Stomach (tissue), 4 donors: ENCODE results near the gene USP19.

Experiments
- EP300 ChIP-seq: sonication (generic); formaldehyde crosslinking; IDR thresholded peaks from one replicate; pipeline ENCODE4 v1.6.1; 2017; ENCODE audit warnings: antibody characterized with exemption
- POLR2A ChIP-seq, 4 donors: fragments of 450-650 bp; IDR thresholded peaks; one replicate each; pipeline ENCODE4 v1.6.1; 2016; ENCODE audit warnings: antibody characterized with exemption in 4 of 4, control low read depth in 2 of 4, mild to moderate bottlenecking in 1 of 4, moderate library complexity in 1 of 4
- POLR2AphosphoS5 ChIP-seq, 3 donors: sonication (generic); formaldehyde crosslinking; IDR thresholded peaks; one replicate each; pipeline ENCODE4 v1.6.1; 2016; ENCODE audit warnings: antibody characterized with exemption in 3 of 3
- TF ChIP-seq, protein P1 (sequence below), 7 experiments: fragments of 450-650 bp in 4 of 7; fragments of 200-600 bp in 3 of 7; sonication (generic) in 3 of 7; IDR thresholded peaks; one replicate each; pipeline ENCODE4 v1.5.1; 2016 to 2019; ENCODE audit warnings: antibody characterized with exemption in 7 of 7, control low read depth in 2 of 7, mild to moderate bottlenecking in 1 of 7

DNA sequence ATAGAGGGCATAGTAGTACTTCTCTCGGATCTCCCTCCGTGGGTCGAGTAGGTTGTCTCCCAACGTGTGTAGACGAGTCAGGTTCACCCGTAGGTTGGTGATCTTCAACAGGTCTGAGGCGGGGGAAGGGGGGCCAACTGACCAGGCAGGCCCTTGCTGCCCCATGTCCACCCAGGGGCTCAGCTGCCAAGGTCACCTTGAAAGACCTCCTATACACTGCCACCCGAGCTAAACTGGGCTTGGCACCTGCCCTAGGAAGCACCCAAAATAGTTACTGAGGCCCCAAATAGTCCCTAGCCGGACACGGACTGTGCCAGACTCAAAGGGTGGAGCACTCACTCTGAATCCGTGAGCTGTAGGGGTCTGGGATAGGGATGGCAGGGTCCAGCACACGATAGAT lies 10.4 kb upstream of the USP19 start:
- TF ChIP-seq POLR2AphosphoS5 (IDR thresholded peaks at IDR 0.05) (no peak), POLR2A (IDR thresholded peaks at IDR 0.05) (no peak), EP300 (no peak)
- TF ChIP-seq, protein P1, sequence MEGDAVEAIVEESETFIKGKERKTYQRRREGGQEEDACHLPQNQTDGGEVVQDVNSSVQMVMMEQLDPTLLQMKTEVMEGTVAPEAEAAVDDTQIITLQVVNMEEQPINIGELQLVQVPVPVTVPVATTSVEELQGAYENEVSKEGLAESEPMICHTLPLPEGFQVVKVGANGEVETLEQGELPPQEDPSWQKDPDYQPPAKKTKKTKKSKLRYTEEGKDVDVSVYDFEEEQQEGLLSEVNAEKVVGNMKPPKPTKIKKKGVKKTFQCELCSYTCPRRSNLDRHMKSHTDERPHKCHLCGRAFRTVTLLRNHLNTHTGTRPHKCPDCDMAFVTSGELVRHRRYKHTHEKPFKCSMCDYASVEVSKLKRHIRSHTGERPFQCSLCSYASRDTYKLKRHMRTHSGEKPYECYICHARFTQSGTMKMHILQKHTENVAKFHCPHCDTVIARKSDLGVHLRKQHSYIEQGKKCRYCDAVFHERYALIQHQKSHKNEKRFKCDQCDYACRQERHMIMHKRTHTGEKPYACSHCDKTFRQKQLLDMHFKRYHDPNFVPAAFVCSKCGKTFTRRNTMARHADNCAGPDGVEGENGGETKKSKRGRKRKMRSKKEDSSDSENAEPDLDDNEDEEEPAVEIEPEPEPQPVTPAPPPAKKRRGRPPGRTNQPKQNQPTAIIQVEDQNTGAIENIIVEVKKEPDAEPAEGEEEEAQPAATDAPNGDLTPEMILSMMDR (IDR thresholded peaks at IDR 0.05) = no peak
